HEK293 (cell line): Measurements from ENCODE around the gene ELK4.

Experiments used
- CTCF ChIP-seq: fragments of 450-650 bp; formaldehyde crosslinking; IDR thresholded peaks from 2 replicates; pipeline ENCODE4 v1.5.1; 2016; ENCODE audit warnings: missing biosample characterization, missing genetic modification characterization
- OSR2 ChIP-seq: fragments of 450-650 bp; formaldehyde crosslinking; IDR thresholded peaks from 2 replicates; pipeline ENCODE4 v1.5.1; 2016; ENCODE audit warnings: missing biosample characterization, missing genetic modification characterization
- PBX3 ChIP-seq: sonication (generic); formaldehyde crosslinking; IDR thresholded peaks from 2 replicates; pipeline ENCODE4 v1.8.1; 2022; ENCODE audit warnings: mild to moderate bottlenecking, moderate library complexity, missing genetic modification reagents
- PRDM10 ChIP-seq: fragments of 450-650 bp; formaldehyde crosslinking; IDR thresholded peaks from 2 replicates; pipeline ENCODE4 v1.5.1; 2016; ENCODE audit warnings: missing biosample characterization, missing genetic modification characterization
- REST ChIP-seq: fragments of 450-650 bp; formaldehyde crosslinking; IDR thresholded peaks from 2 replicates; pipeline ENCODE4 v1.5.1; 2016; ENCODE audit warnings: missing biosample characterization, missing genetic modification characterization
- YY1 ChIP-seq: fragments of 450-650 bp; formaldehyde crosslinking; IDR thresholded peaks from 2 replicates; pipeline ENCODE4 v1.5.1; 2018; ENCODE audit warnings: missing biosample characterization, missing genetic modification characterization
- ZBTB21 ChIP-seq: fragments of 450-650 bp; formaldehyde crosslinking; IDR thresholded peaks from 2 replicates; pipeline ENCODE4 v1.5.1; 2017; ENCODE audit warnings: missing biosample characterization, missing genetic modification characterization
- ZBTB48 ChIP-seq: fragments of 450-650 bp; formaldehyde crosslinking; IDR thresholded peaks from 2 replicates; pipeline ENCODE4 v1.5.1; 2016; ENCODE audit warnings: missing biosample characterization, missing genetic modification characterization
- ZFP41 ChIP-seq: fragments of 450-650 bp; formaldehyde crosslinking; IDR thresholded peaks from 2 replicates; pipeline ENCODE4 v1.5.1; 2016; ENCODE audit warnings: missing biosample characterization, missing genetic modification characterization, borderline replicate concordance
- ZIC2 ChIP-seq: fragments of 450-650 bp; formaldehyde crosslinking; IDR thresholded peaks from 2 replicates; pipeline ENCODE4 v1.5.1; 2016; ENCODE audit warnings: missing biosample characterization, missing genetic modification characterization
- ZNF138 ChIP-seq: fragments of 450-650 bp; formaldehyde crosslinking; IDR thresholded peaks from 2 replicates; pipeline ENCODE4 v1.5.1; 2016; ENCODE audit warnings: missing biosample characterization, missing genetic modification characterization, borderline replicate concordance
- ZNF645 ChIP-seq: fragments of 450-650 bp; formaldehyde crosslinking; IDR thresholded peaks from 2 replicates; pipeline ENCODE4; 2016; ENCODE audit warnings: missing biosample characterization, missing genetic modification characterization
- ZNF658 ChIP-seq: fragments of 450-650 bp; formaldehyde crosslinking; IDR thresholded peaks from 2 replicates; pipeline ENCODE4; 2016; ENCODE audit warnings: missing biosample characterization, missing genetic modification characterization
- ZSCAN30 ChIP-seq: fragments of 450-650 bp; IDR thresholded peaks from 2 replicates; pipeline ENCODE4 v1.5.1; 2018; ENCODE audit warnings: missing biosample characterization, mild to moderate bottlenecking, missing genetic modification characterization, moderate library complexity

- TF ChIP-seq ZSCAN30 (tag by site-specific recombination) (no peak), CTCF (tag by site-specific recombination) (no peak), ZFP41 (tag by site-specific recombination) (no peak), ZNF138 (tag by site-specific recombination) (no peak), ZBTB48 (tag by site-specific recombination) (no peak), ZNF645 (tag by site-specific recombination) (no peak), ZBTB21 (no peak), ZNF658 (no peak), PRDM10 (tag by site-specific recombination) (no peak), ZIC2 (tag by site-specific recombination) (no peak), REST (no peak), OSR2 (tag by site-specific recombination) (no peak), PBX3 (no peak), YY1 (tag by site-specific recombination) (no peak)
These were observed 41.2 kb upstream of the ELK4 start for GRCh38 chr1:205672970-205673369.
